Esophagus muscularis mucosa (tissue), 4 donors: ENCODE results near the gene TSEN2. TPM values are rescaled to one million over a fixed set of nuclear protein-coding genes. Genes with fewer than 3 reads are reported as not detected.

Experiments
- DNase-seq: peaks from one replicate; pipeline ENCODE4 v3.0.0-alpha.2; 2017; ENCODE audit errors: extremely low spot score
- H3K27ac ChIP-seq, 4 donors: fragments of 200-600 bp; sonication (generic); replicated peaks in 1 of 4; 1 replicate in 3 of 4; 2 replicates in 1 of 4; pipeline ENCODE4 v1.5.1; 2016 to 2019; ENCODE audit warnings: mild to moderate bottlenecking in 1 of 4
- H3K27me3 ChIP-seq, 4 donors: fragments of 200-600 bp; sonication (generic); one replicate each; pipeline versions ENCODE4 v1.5.1 to v1.6.0; 2016 to 2019
- H3K36me3 ChIP-seq, 4 donors: fragments of 200-600 bp; sonication (generic); one replicate each; pipeline ENCODE4 v1.5.1; 2016 to 2019
- H3K4me1 ChIP-seq, 4 donors: fragments of 200-600 bp; sonication (generic); one replicate each; pipeline ENCODE4 v1.5.1; 2016 to 2019
- H3K4me3 ChIP-seq, 4 donors: fragments of 200-600 bp; sonication (generic); 1 replicate in 2 of 4; 2 replicates in 2 of 4; pipeline ENCODE4 v1.5.1; 2016 to 2019; ENCODE audit warnings: mild to moderate bottlenecking in 4 of 4, moderate library complexity in 1 of 4
- H3K9me3 ChIP-seq, 4 donors: fragments of 200-600 bp; sonication (generic); 1 replicate in 3 of 4; 2 replicates in 1 of 4; pipeline ENCODE4 v1.5.1; 2016 to 2019
- CTCF ChIP-seq, 3 experiments: fragments of 200-600 bp in 2 of 3; fragments of 450-650 bp in 1 of 3; sonication (generic) in 2 of 3; IDR thresholded peaks; one replicate each; pipeline ENCODE4 v1.5.1; 2017 to 2019; ENCODE audit warnings: antibody characterized with exemption in 3 of 3, mild to moderate bottlenecking in 2 of 3, moderate library complexity in 1 of 3
- EP300 ChIP-seq: sonication (generic); formaldehyde crosslinking; IDR thresholded peaks from one replicate; pipeline ENCODE4 v1.6.1; 2017; ENCODE audit warnings: antibody characterized with exemption
- POLR2A ChIP-seq: fragments of 450-650 bp; IDR thresholded peaks from one replicate; pipeline ENCODE4 v1.6.1; 2017; ENCODE audit warnings: antibody characterized with exemption, moderate library complexity, mild to moderate bottlenecking, low read depth
- POLR2AphosphoS5 ChIP-seq, 2 donors: sonication (generic); formaldehyde crosslinking; IDR thresholded peaks; one replicate each; pipeline ENCODE4 v1.6.1; 2017; ENCODE audit warnings: antibody characterized with exemption in 2 of 2
- WGBS: methylation state at CpG from one replicate; pipeline ENCODE4 v1.1.5; 2018; 5-methylcytosine and 5-hydroxymethylcytosine counted together
- intact Hi-C: fragments of 100-400 bp; cut with DNase I; formaldehyde crosslinking; loops from one replicate; pipeline ENCODE4 v1.15.1; 2023
- total RNA-seq, 4 donors: library from RNA; depleted of rRNA; stranded (reverse); fragments of >200 nt; gene quantifications; one replicate each; pipeline versions ENCODE4 v1.1.0 to v1.2.1, GENCODE V29; 2016

Gene TSEN2
- total RNA-seq, 4 donors from 2014 or later = 17.6 to 20.4 (median 19.4) TPM

DNA sequence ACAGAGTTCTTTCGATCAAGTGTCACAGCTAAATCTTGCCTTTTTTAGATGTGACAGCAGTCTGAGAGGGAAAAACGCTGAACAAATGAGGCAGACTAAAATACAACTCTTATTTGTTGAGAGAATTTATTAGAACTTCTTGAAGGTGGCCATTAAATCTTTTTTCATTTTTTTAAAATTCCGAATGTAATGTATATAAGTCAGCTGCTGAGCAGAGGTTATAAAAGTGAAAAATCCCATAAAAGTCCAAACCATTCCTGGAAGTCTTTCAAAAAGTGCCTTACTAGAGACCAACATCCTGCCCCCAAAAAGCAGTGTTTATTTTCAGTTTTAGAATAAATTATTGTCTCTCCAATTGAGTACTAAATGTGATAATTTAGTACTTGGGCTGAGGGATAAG, 3.1 kb downstream of the TSEN2 start:
- Histone ChIP-seq H3K27me3 (no peaks in the 10 kb centered on the region), H3K27ac (no peak overlapping the region), H3K36me3 (peaks cover 0 to 26% (median 17%) of the 10 kb centered on the region in 4 donors), H3K4me3 (no peak overlapping the region), H3K9me3 (no peaks in the 10 kb centered on the region), H3K4me1 (peaks cover 12 to 30% (median 21%) of the 10 kb centered on the region in 4 donors)
- TF ChIP-seq POLR2A (no peak), EP300 (no peak), CTCF (IDR thresholded peaks at IDR 0.05) (no peak), POLR2AphosphoS5 (IDR thresholded peaks at IDR 0.05) (no peak)
- WGBS = 93% methylated on average over 3 of the region's 3 CpGs
- DNase-seq = no peak
- intact Hi-C loops = loop anchor here (10.0 kb wide), 2 partner anchors 177 to 237 kb away; partner anchors contain the start of gene RAF1

GRCh38 chr3:12487786-12488185, 3.5 kb downstream of the TSEN2 start:
- no peak overlapping the region for H3K27ac ChIP-seq
- intact Hi-C loops = loop anchor here (10.0 kb wide), 2 partner anchors 177 to 237 kb away; partner anchors contain the start of gene RAF1

GRCh38 chr3:12489368-12489767, 5.1 kb downstream of the TSEN2 start:
- H3K27ac ChIP-seq = no peak overlapping the region
- no peaks in the 10 kb centered on the region for H3K27me3 ChIP-seq
- peaks cover 9 to 19% (median 13%) of the 10 kb centered on the region in 4 donors for H3K4me1 ChIP-seq
- no peak overlapping the region for H3K4me3 ChIP-seq
- DNase-seq = no peak
- intact Hi-C loops = loop anchor here (10.0 kb wide), 2 partner anchors 175 to 235 kb away; partner anchors contain the start of gene RAF1
- no peaks in the 10 kb centered on the region for H3K9me3 ChIP-seq
- H3K36me3 ChIP-seq = peaks cover 0 to 46% (median 29%) of the 10 kb centered on the region in 4 donors
- WGBS = 100% methylated on average over 1 of the region's 1 CpG
- TF ChIP-seq CTCF (IDR thresholded peaks at IDR 0.05) = no peak
- TF ChIP-seq POLR2A = no peak
- TF ChIP-seq EP300 = no peak
- no peak for TF ChIP-seq POLR2AphosphoS5 (IDR thresholded peaks at IDR 0.05)

More at GRCh38 chr3:12487786-12488185, 3.5 kb downstream of the TSEN2 start:
- no peak for DNase-seq
- H3K36me3 ChIP-seq = peaks cover 0 to 30% (median 19%) of the 10 kb centered on the region in 4 donors
- 83% methylated on average over 3 of the region's 3 CpGs for WGBS
- H3K27me3 ChIP-seq = no peaks in the 10 kb centered on the region
- H3K9me3 ChIP-seq = no peaks in the 10 kb centered on the region
- H3K4me3 ChIP-seq = no peak overlapping the region
- peaks cover 12 to 30% (median 21%) of the 10 kb centered on the region in 4 donors for H3K4me1 ChIP-seq
- no peak for TF ChIP-seq CTCF (IDR thresholded peaks at IDR 0.05)
- TF ChIP-seq POLR2AphosphoS5 (IDR thresholded peaks at IDR 0.05) = no peak
- TF ChIP-seq POLR2A = no peak
- no peak for TF ChIP-seq EP300

DNA sequence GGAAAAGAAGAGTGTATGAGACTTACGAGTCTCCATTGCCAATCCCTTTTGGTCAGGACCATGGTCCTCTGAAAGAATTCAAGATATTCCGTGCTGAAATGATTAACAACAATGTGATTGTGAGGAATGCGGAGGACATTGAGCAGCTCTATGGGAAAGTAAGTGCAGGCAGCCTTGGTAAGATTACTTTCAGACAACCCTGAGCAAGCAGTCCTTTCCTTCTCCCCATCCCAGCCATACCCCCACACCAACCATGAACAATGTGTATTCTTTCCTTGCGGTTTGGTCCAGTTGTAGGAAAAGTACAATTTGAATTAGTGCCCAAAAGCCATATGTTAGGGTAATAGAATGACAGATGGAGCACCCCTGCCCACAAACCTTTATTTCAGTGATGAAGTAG, 5.6 kb downstream of the TSEN2 start:
- H3K27ac ChIP-seq = no peak overlapping the region
- H3K4me3 ChIP-seq = no peak overlapping the region
- TF ChIP-seq POLR2A (no peak), POLR2AphosphoS5 (IDR thresholded peaks at IDR 0.05) (no peak), EP300 (no peak), CTCF (IDR thresholded peaks at IDR 0.05) (no peak)
- WGBS = 64% methylated on average over 4 of the region's 4 CpGs
- H3K27me3 ChIP-seq = no peaks in the 10 kb centered on the region
- peaks cover 9 to 17% (median 11%) of the 10 kb centered on the region in 4 donors for H3K4me1 ChIP-seq
- no peak for DNase-seq
- intact Hi-C loops = loop anchor here (10.0 kb wide), 2 partner anchors 175 to 235 kb away; partner anchors contain the start of gene RAF1
- H3K36me3 ChIP-seq = peaks cover 0 to 50% (median 33%) of the 10 kb centered on the region in 4 donors
- H3K9me3 ChIP-seq = no peaks in the 10 kb centered on the region
